GM18526 (cell line): ENCODE data around the gene GPR17.

ENCODE experiments used
- POLR2A ChIP-seq: IDR thresholded peaks from 3 replicates; pipeline ENCODE4 v1.6.1; 2011; ENCODE audit not compliant: insufficient read length; ENCODE audit errors: extremely low read depth

The GPR17 gene

GRCh38 chr2:127685410-127686080 lies 39.6 kb downstream of the GPR17 start:
- TF ChIP-seq POLR2A, result no peak

DNA sequence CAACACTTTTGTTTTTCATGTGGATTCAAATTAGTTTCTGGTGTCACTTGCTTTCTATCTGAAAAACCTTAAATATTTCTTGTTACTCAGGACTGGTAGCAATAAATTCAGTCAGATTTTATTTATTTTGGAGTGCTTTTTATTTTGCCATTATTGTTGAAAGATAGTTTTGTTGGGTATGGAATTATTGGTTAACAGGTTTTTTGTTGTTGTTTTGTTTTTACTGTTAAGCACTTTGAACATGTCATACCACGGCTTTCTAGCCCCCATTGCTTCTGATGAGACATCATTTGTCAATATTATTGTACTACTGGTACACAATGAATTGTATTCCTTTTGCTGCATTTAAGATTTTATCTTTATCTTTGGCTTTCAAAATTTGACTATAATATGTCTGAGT lies 42.5 kb downstream of the GPR17 start:
- no peak for TF ChIP-seq POLR2A

GRCh38 chr2:127690696-127691095 lies 44.7 kb downstream of the GPR17 start:
- TF ChIP-seq POLR2A, result no peak

- no peak for TF ChIP-seq POLR2A
Measured at GRCh38 chr2:127694986-127695385, 49.0 kb downstream of the GPR17 start.

DNA sequence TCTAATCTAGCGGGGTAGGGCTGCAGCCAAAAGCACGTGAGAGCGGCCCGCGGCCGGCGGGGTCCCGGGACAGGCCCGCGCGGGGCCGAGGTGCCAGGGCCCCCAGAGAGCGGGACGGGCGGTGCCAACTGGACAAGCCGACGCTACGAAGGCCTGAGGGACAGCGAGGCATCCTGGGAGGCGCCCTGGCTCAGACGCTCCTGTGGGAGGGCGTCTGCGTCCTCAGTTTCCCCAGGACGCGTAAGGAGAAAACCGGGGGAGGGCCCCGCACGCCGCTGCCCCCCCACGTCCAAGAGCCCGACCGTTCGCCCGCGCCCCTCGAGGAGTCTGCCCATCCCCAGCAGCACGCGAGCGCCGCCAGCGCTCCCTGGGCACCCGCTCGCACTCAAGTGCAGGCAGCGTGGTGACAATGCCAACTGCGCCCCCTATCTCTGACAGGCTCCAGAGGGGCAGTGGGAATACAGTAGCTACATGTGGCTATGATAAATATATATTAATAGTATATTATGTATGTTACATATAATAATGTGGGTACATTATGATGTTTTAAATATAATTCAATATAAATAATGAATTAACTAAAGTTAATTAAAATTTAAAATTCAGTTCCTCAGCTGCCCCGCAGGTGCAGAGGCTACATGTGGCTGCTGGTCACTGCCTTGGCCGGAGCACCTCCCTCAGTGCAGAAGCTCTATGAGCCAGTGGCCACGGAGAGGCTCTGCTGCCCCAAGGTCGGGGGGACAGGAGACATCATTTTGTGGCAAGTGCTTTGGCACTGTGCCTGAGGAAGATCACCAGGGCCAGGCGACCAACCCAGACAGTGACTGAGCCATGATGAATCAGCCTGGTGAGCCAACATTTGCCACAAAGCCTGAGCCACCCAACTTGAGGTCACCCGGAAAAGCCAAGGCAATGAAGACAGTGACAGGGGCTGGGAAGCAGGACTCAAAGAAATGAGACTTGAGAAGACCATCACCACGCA lies 49.8 kb downstream of the GPR17 start:
- no peak for TF ChIP-seq POLR2A

DNA sequence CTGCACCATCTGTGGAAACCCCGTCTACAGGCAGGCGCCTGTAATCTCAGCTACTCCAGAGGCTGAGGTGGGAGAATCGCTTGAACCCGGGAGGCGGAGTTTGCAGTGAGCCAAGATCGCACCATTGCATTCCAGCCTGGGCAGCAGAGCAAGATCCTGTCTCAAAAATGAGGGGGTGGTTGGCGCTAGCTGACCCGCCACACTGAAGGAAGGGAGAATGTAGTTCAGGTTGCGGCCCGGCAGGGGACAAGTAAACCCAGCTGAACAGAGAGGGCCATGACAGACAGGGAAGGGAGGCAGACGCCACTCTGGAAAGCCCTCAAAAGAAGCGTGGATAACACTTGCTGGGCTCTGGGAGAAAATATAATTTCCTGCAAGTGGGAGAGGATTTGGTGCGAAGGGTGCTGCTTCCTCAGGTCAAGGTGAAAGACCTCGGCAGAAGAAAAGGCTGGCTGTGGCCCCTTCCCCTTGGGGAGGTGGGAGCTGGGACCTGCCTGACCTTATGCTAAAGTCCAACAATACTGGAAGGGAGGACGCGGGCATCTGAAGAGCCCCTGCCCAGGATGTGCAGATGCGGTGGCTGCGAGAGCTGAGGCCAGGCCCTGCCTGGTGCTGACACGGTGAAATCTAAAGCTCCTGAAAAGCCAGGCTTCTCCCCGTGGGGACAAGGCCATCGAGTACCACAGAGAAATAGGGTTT lies 51.7 kb downstream of the GPR17 start:
- TF ChIP-seq POLR2A, result no peak

GRCh38 chr2:127698553-127699355 lies 52.8 kb downstream of the GPR17 start:
- no peak for TF ChIP-seq POLR2A

- peak; percentile 54 for TF ChIP-seq POLR2A
Measured at GRCh38 chr2:127700527-127701192, 54.7 kb downstream of the GPR17 start.

DNA sequence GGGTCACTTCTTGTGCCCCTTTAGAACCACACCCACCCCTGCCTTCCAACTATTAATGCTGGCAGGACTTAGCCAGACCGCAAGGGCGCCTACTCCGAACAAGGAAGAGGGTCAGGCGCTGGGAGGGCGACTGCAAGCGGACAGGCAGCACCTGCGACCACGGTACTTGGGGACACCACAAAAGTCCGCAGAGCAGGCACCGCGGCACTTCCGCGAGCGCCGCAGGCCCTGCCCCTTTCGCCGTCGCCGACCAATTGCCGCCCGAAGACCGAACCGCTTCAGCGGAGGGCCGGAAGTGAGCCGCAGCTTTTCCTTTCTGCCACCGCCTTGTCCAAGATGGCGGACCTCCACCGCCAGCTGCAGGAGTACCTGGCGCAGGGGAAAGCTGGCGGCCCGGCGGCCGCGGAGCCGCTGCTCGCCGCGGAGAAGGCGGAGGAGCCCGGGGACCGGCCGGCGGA lies 55.3 kb downstream of the GPR17 start, which contains the start of gene SFT2D3:
Gene SFT2D3, plus strand, starts transcription at position 305 of the 458 bp plus-strand sequence. Its CDS starts 32 bp downstream, at position 337.
- TF ChIP-seq POLR2A, result peak; percentile 98

DNA sequence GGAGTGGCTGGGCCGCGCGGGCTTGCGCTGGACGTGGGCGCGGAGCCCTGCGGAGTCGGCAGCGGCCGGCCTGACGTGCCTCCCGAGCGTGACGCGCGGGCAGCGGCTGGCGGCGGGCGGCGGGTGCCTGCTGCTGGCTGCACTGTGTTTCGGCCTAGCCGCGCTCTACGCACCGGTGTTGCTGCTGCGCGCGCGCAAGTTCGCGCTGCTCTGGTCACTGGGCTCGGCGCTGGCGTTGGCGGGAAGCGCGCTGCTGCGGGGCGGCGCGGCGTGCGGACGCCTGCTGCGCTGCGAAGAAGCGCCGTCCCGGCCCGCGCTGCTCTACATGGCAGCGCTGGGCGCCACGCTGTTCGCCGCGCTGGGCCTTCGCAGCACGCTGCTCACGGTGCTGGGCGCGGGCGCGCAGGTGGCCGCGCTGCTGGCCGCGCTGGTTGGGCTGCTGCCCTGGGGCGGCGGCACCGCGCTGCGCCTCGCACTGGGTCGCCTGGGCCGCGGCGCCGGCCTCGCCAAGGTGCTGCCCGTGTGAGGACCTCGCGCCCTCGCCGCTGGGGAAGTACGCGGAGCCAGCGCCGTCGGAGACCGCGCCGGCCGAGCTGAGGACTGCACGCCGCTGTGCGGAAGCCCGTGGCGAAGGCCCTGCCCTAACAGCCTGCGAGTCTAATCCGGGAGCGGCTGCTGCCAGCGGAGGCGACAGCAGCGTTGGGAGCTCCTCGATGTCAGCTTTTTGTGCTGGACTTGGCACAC lies 55.9 kb downstream of the GPR17 start:
- peak; percentile 45 for TF ChIP-seq POLR2A
